ENCODE measurements around the gene HOXB6. TPM values are rescaled to one million over a fixed set of nuclear protein-coding genes. Genes with fewer than 3 reads are reported as not detected.

HOXB6 gene
- 10 to 100 TPM in 2 of 6 donors, 1 to 10 TPM in 4; 1.1 to 11.3 (median 7.0) TPM for total RNA-seq

GRCh38 chr17:48604770-48605329 lies at the start of gene HOXB6:
Gene HOXB6 (minus strand): TSS chr17:48604986. CDS start chr17:48598150, 6,836 bp downstream.
- Histone ChIP-seq H3K36me3 (no peaks in the 10 kb centered on the region), H3K9me3 (no peaks in the 10 kb centered on the region), H3K27me3 (peaks cover 0 to 66% (median 32%) of the 10 kb centered on the region in 4 donors), H3K27ac (no peak within 1 kb of the TSS), H3K4me3 (peak within 1 kb of the TSS in 3 of 4 donors; percentile 1 to 13 (median 4)), H3K4me1 (peaks cover 7 to 14% (median 7%) of the 10 kb centered on the region in 4 donors)
- TF ChIP-seq CTCF (IDR thresholded peaks at IDR 0.05) (no peak), POLR2A (IDR thresholded peaks at IDR 0.05) (no peak), POLR2AphosphoS5 (IDR thresholded peaks at IDR 0.05) (no peak), EP300 (IDR thresholded peaks at IDR 0.05) (no peak)
- 33 to 39% methylated on average over 16 of the region's 16 CpGs for WGBS, 2 donors
- peak in 1 of 2 donors; percentile 78 for DNase-seq
- ATAC-seq (ENCODE audit: low FRiP score in 2 of 2): no peak

GRCh38 chr17:48649741-48650140 lies 45.0 kb upstream of the HOXB6 start:
- Histone ChIP-seq H3K36me3 (no peaks in the 10 kb centered on the region), H3K4me3 (no peak overlapping the region), H3K27ac (no peak overlapping the region), H3K9me3 (no peaks in the 10 kb centered on the region), H3K4me1 (peaks cover 10 to 18% (median 14%) of the 10 kb centered on the region in 4 donors), H3K27me3 (peaks cover 0 to 25% (median 9%) of the 10 kb centered on the region in 4 donors)
- DNase-seq: no peak
- TF ChIP-seq CTCF (IDR thresholded peaks at IDR 0.05) (no peak), POLR2AphosphoS5 (IDR thresholded peaks at IDR 0.05) (no peak), EP300 (IDR thresholded peaks at IDR 0.05) (no peak), POLR2A (IDR thresholded peaks at IDR 0.05) (no peak)
- 77 to 88% methylated on average over 1 of the region's 1 CpG for WGBS, 2 donors
- no peak for ATAC-seq (ENCODE audit: low FRiP score in 2 of 2)

GRCh38 chr17:48647963-48648245 lies 43.1 kb upstream of the HOXB6 start:
- no peak overlapping the region for H3K27ac ChIP-seq
- peaks cover 10 to 18% (median 14%) of the 10 kb centered on the region in 4 donors for H3K4me1 ChIP-seq
- peaks cover 0 to 29% (median 10%) of the 10 kb centered on the region in 4 donors for H3K27me3 ChIP-seq
- no peaks in the 10 kb centered on the region for H3K36me3 ChIP-seq
- DNase-seq (no peak), ATAC-seq (ENCODE audit: low FRiP score in 2 of 2) (no peak)
- H3K9me3 ChIP-seq: no peaks in the 10 kb centered on the region
- no peak for TF ChIP-seq EP300 (IDR thresholded peaks at IDR 0.05)
- TF ChIP-seq CTCF (IDR thresholded peaks at IDR 0.05): no peak
- no peak for TF ChIP-seq POLR2A (IDR thresholded peaks at IDR 0.05)
- TF ChIP-seq POLR2AphosphoS5 (IDR thresholded peaks at IDR 0.05): no peak
- WGBS, 2 donors: 54 to 56% methylated on average over 1 of the region's 1 CpG
- H3K4me3 ChIP-seq: peak overlapping the region in 2 of 4 donors; percentile 44 to 46

GRCh38 chr17:48647103-48647962 lies 42.5 kb upstream of the HOXB6 start:
- Histone ChIP-seq H3K27ac (no peak overlapping the region), H3K27me3 (peaks cover 0 to 35% (median 14%) of the 10 kb centered on the region in 4 donors), H3K4me1 (peaks cover 10 to 21% (median 14%) of the 10 kb centered on the region in 4 donors), H3K9me3 (no peaks in the 10 kb centered on the region), H3K4me3 (peak overlapping the region in 3 of 4 donors; percentile 32 to 46 (median 44)), H3K36me3 (no peaks in the 10 kb centered on the region)
- WGBS, 2 donors: 3 to 5% methylated on average over 22 to 30 of the region's 30 CpGs
- TF ChIP-seq EP300 (IDR thresholded peaks at IDR 0.05) (no peak), POLR2A (IDR thresholded peaks at IDR 0.05) (no peak), CTCF (IDR thresholded peaks at IDR 0.05) (no peak), POLR2AphosphoS5 (IDR thresholded peaks at IDR 0.05) (no peak)
- ATAC-seq (ENCODE audit: low FRiP score in 2 of 2) (no peak), DNase-seq (peak in 1 of 2 donors; percentile 68)

All from upper lobe of left lung (tissue), 6 donors.